ENCODE measurements around the gene TMEM156.
"Not testable (repeated sequence)": the region's sequence is repeated elsewhere in the genome, so short reads cannot be mapped to it uniquely, and the experiment has no call there.

The TMEM156 gene

GRCh38 chr4:38989487-38989886, 42.7 kb downstream of the TMEM156 start:
- no peak for DNase-seq (ENCODE audit: low read depth in 2 of 2)

GRCh38 chr4:38988353-38988752, 43.9 kb downstream of the TMEM156 start:
- DNase-seq (ENCODE audit: low read depth in 2 of 2), result not testable (repeated sequence)

GRCh38 chr4:38987491-38987890, 44.7 kb downstream of the TMEM156 start:
- no peak for DNase-seq (ENCODE audit: low read depth in 2 of 2)

GRCh38 chr4:38985410-38986100, 46.7 kb downstream of the TMEM156 start:
- DNase-seq (ENCODE audit: low read depth in 2 of 2), result no peak

- no peak for DNase-seq (ENCODE audit: low read depth in 2 of 2)
These were observed 48.2 kb downstream of the TMEM156 start for GRCh38 chr4:38983787-38984598.

GRCh38 chr4:38983291-38983690, 48.9 kb downstream of the TMEM156 start:
- DNase-seq (ENCODE audit: low read depth in 2 of 2), result no peak

- DNase-seq (ENCODE audit: low read depth in 2 of 2), result no peak
These were observed 49.7 kb downstream of the TMEM156 start for GRCh38 chr4:38982361-38983095.

GRCh38 chr4:38980903-38981676, 51.1 kb downstream of the TMEM156 start:
- no peak for DNase-seq (ENCODE audit: low read depth in 2 of 2)

- no peak for DNase-seq (ENCODE audit: low read depth in 2 of 2)
These were observed 52.5 kb downstream of the TMEM156 start for GRCh38 chr4:38979511-38980230.

GRCh38 chr4:38979081-38979480, 53.1 kb downstream of the TMEM156 start:
- DNase-seq (ENCODE audit: low read depth in 2 of 2), result no peak

- no peak for DNase-seq (ENCODE audit: low read depth in 2 of 2)
These were observed 55.9 kb downstream of the TMEM156 start for GRCh38 chr4:38976308-38976707.

- no peak for DNase-seq (ENCODE audit: low read depth in 2 of 2)
These were observed 63.5 kb downstream of the TMEM156 start for GRCh38 chr4:38968668-38969067.

- no peak for DNase-seq (ENCODE audit: low read depth in 2 of 2)
These were observed 64.7 kb downstream of the TMEM156 start for GRCh38 chr4:38967260-38968095.

- DNase-seq (ENCODE audit: low read depth in 2 of 2), result no peak
These were observed 66.3 kb downstream of the TMEM156 start for GRCh38 chr4:38965866-38966265.

GRCh38 chr4:38964942-38965775, 67.0 kb downstream of the TMEM156 start:
- no peak for DNase-seq (ENCODE audit: low read depth in 2 of 2)

GRCh38 chr4:38959248-38959647, 73.0 kb downstream of the TMEM156 start:
- not testable (repeated sequence) for DNase-seq (ENCODE audit: low read depth in 2 of 2)

- no peak for DNase-seq (ENCODE audit: low read depth in 2 of 2)
These were observed 73.6 kb downstream of the TMEM156 start for GRCh38 chr4:38958453-38959190.

- no peak for DNase-seq (ENCODE audit: low read depth in 2 of 2)
These were observed 74.3 kb downstream of the TMEM156 start for GRCh38 chr4:38957893-38958292.
